Measurements from ENCODE around the gene PLCB2.

Gene PLCB2

DNA sequence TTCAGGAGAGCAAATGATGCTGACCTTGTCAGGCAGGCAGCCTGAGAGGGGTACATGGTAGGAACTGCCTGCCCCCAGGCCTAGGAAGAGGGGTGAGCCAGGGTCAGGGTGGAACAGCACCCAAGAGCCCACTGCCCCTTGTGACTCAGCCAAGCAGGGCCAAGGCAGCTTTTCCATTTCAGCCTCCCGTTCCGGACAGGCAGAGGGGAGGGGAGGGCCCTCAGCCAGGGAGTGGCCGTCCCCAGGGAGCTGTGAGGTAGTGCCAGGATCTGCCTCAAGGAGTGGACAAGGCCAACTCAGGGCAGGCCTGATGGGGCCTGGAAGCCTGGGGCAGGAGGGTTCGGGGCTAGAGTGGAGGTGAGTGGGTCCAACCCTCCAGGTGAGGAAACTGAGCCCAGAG lies 19.8 kb downstream of the PLCB2 start:
- DNase-seq (ENCODE audit: low read depth in 4 of 4, low spot score in 1 of 4): no peak

DNA sequence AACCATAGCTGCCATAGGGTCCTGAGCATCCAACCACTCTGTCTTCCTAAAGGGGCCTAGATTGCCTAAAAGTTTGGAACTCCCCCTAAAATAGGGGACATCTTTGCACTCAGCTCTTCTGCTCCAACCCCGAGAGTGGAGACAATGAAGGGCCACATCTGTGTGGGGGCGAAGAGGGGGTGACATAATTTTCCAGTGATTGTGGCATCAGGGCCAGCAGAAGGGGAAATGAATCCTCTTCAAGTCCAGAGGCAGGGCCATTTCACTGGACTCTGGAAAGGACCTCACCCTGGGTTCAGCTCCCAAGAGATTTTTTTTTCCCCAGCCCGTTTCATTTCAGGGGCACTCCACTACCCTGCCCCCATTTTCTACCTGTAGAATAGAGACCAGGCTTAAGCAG lies 20.2 kb downstream of the PLCB2 start:
- no peak for DNase-seq (ENCODE audit: low read depth in 4 of 4, low spot score in 1 of 4)

DNA sequence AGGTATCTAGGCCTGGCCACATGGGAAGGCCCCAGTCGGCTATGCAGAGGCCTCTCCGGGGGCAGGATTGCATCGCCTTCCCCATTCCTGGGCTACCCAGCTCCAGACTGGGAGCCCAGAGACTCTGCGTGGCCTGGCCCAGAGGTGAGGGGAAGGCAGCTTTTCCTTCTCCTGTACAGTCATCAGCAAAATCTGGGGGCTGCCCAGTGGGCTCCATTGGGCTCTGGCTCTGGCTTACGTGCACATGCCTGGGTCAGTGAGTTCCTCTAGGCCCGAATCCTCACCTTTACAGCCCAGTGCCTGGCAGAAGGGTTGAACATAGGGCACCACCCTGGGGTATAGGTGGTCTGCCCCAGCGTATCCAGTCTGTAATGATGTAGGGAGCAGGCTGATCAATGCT lies 20.9 kb downstream of the PLCB2 start:
- DNase-seq (ENCODE audit: low read depth in 4 of 4, low spot score in 1 of 4): no peak

DNA sequence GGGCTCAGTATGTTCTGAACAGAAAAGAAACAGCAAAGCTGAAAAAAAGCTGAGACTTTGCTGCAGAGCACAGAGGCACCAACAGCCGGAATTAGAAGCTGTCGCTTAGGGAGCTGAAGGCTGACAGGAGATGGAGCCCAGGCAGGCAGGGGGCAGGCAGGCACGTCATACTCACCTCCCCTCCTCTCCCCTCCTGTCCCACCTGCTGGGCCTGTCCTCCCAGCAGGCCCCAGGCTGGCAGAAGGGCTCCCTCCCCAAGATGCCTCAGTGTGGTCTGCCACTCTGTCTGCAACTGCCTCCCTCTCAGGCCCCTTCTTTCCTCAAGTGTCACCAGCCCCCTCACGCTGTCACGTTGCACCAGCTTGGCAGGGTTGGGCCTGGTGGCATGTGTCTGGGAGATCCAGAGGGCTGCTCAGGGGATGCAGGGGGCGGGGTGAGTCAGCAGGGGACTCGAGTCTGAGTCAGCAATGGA lies 21.6 kb downstream of the PLCB2 start:
- no peak for DNase-seq (ENCODE audit: low read depth in 4 of 4, low spot score in 1 of 4)

DNA sequence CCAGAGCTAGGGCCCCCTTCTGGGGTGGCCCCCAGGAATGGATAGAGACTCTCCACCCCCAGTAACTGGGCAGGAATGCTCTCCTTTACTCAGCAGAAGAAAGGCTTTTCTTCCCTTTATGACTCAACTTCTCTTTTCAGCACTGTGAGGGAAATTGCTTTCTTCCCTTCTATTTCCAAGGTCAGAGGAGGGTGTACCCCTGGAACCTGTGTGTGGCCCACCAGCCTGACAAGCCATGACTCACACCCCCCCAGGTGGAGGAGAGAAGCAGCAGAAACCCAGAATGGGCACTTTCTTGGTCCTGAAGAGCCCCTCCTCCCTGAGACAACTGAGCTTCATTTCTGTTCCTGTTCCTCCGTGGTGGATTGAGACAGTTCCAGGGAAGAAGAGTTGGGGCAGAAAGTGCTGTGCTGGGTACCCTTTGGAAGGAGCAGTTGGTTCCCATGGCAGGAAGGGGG lies 22.2 kb downstream of the PLCB2 start:
- DNase-seq (ENCODE audit: low read depth in 4 of 4, low spot score in 1 of 4): no peak

DNA sequence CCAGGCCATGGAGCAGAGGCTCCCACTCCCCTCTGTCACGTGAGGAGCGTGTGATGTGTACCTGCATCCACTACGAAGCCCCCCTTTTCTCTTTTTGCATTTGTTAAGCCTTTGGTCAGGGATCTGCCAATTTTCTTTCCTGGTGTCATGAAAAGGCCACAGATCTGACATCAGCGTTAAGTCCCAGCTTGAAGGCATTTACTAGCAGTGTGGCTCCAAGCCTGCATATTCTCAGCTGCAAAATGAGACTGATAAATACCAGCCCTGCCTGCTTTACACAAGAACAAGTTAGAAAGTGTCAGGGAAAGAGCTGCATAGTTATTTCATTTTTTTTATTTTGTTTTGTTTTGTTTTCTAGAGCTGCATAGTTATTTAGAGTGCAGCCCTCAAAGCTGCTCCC lies 22.6 kb downstream of the PLCB2 start:
- DNase-seq (ENCODE audit: low read depth in 4 of 4, low spot score in 1 of 4): no peak

DNA sequence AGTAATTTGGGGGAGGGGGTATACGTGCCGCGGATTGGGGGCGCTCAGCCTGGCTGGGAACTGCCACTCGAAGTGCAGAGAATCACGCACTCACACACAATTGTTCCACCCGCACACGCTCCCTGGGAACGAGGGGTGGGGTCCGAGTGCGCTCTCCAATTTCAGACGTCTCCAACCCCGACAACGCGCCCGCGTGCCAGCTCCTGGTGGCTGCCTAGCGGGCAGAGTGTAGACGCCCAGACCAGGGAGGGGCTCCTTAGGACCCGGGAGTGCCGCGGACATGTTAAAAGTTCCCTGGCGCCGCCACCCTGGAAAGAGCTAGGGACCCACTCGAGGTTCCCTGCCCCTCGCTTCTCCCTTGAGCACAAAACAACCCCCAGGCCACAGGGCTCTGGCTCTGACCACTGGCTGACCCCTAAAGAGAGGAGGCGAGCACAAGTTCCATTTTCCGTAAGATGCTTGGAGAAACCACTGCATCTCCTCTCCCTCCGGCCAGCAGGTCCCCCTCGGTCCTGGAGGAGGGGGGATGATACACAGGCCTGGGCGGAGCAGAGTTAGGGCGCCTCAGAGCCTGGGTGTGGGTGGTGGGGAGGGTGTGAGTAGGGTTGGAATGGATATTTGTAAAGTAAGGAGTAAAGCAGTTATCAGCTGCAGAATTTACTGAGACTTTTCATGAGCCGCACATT lies 24.0 kb downstream of the PLCB2 start:
- DNase-seq (ENCODE audit: low read depth in 4 of 4, low spot score in 1 of 4): no peak

DNA sequence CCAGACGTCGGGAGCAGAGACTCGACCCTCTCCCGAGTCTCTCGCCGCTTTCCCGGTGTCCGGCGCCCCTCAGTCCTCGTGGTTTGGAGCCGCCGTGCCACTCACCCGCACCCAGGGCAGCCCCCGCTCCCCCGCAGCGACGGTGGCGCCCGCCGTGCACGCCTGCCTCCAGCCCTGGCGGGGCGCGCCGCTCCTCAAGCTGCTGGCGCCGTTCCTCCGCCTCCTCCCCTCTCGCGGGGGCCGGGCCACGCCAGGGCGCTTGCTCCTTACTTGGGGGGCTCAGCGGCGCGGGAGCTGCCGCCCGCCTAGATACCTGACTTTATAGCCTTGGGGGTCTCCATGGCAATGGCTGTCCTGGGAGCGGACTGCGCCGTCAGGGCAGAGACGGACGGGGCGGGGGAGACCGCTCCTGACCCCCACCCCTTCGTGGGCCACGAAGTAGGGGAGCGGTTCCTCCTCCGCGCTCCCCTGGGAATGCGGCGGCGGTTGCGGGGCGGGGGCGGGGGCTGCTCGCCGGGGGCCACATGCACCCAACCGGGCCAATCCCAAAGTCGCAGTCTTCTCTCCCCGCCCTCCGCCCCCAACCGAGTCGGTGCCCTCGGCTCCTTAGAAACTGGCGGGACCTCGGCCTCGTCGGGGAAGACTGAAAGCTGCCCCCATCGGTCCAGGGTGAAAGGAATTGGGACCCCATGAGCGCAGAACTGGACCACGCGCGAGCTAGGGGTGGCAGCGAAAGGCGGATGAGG lies 24.7 kb downstream of the PLCB2 start, which contains the start of gene ANKRD63:
Gene ANKRD63, minus strand, starts transcription at position 196 of the 746 bp plus-strand sequence. CDS start 478 bp downstream, outside the sequence.
- no peak for DNase-seq (ENCODE audit: low read depth in 4 of 4, low spot score in 1 of 4)

DNA sequence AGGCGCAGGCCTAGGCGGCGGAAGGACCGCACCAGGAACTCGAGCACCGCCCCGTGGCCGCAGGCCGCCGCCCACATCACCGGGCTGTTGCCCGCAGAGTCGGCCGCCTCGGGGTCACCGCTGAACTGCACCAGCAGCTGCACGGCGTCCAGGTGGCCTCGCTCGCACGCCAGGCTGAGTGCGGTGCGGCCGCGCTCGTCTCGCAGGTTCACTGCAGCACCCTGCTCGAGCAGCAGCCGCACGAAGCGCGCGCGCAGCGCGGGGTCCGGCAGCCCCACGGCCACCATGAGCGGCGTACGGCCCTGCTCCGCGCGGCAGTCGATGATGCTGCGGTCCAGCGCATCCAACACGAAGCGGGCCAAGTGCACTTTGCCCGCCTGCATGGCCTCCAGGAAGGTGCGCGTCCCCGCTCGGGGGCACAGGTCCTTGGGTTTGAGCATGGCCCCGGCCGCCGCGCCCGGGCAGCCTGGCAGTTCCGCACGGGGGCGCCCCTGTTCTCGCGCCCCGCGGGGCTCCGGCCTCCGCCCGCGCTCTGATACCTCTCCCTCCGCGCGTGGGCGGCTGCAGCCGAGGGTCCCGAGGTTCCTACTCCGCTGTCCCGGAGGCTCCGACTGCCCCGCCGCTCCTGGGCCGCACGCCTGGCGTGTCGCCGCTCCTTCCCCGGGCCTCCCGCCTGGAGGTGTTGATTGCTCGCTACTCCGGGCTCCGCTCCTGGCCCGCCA lies 25.4 kb downstream of the PLCB2 start:
- DNase-seq (ENCODE audit: low read depth in 4 of 4, low spot score in 1 of 4): peak in 2 of 4 experiments; percentile 9 to 28

DNA sequence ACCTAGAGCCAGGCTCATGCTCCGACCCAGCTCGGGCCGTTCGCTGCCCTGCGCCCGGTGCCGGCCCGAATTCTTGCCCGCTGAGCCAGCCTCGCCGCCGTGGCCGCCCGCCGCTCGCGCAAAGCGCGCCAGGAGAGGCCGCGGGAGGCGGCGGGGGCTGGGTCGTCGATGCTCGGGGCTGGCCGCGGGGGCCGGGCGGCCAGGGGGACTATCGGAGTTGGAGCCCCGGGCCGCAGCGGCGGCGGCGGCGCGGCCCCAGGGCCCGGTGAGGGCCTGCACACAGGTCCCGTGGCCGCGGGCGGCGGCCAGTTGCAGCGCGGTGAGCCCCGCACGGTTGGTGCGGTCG lies 26.0 kb downstream of the PLCB2 start:
- no peak for DNase-seq (ENCODE audit: low read depth in 4 of 4, low spot score in 1 of 4)

DNA sequence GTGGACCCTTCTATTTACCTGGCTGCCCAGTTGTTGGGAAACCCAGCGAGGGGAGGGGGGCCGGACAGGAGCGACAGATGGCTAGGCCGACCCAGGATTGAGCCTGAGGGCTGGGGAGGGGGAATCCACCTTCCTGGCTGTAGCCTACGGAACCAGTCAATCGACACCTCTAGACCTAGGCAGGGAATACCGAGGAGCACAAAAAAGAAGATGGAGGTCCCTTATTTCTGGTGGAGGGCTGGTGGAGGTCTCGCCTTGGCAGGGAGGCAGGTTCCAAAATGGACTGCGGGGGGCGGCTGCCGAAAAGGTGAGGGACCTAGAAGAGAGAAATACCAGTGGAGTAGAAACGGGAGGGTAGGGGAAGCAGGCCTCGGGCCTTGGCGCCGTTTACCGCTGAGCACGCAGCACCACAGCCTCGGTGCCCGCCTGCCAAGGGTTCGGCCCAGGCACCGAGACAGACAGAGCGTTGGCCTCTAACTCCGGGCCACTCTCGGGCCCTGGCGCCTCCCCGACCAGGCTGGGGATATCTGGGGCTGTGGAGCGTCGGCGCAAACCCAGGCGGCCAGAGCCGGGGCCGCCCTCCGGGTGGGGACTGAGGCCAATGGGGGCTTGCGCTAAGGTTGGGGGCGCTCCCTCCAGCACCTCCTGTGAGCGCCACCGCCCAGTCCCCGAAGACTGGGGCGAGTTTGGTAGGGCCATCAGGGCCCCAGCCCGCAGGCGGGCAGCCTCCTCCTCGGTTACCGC lies 26.5 kb downstream of the PLCB2 start:
- DNase-seq (ENCODE audit: low read depth in 4 of 4, low spot score in 1 of 4): no peak

DNA sequence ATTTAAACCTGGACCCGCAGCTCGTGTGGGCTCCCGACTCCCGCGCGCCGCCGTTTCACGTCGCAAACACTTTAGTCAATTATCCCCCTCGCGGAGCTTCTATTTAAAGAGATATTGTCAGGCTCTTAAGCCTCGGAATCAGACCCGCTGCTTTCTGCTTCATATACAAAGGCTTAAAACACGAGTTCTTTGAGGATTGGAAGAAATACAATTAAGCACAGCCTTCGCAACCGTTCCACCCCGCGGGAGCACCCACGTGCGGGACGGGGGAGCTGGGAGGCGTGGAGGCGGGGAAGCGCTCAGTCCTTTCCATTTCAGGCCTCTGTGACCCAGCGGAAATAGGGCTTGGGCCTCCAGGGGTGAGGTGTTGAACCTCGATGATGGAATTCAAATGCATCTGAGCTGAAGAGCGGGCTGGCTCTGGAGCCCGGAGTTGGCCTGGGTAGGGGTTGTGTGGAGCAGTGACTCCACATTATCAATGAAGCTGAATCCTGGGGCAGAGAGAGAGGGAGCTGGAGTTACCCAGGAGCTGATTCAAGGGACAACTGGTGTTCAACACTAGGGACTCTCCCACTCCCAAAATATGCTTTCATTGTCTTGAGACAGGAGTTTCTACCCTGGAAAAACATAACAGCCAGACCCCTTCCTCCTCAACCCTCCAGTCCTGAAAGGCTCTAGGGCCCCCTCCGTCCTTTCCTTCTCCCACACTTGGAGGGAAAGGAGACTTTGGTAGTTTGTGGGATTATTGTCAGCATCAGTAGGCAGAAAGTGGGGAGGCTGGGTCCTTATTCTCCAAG lies 27.3 kb downstream of the PLCB2 start:
- DNase-seq (ENCODE audit: low read depth in 4 of 4, low spot score in 1 of 4): no peak

DNA sequence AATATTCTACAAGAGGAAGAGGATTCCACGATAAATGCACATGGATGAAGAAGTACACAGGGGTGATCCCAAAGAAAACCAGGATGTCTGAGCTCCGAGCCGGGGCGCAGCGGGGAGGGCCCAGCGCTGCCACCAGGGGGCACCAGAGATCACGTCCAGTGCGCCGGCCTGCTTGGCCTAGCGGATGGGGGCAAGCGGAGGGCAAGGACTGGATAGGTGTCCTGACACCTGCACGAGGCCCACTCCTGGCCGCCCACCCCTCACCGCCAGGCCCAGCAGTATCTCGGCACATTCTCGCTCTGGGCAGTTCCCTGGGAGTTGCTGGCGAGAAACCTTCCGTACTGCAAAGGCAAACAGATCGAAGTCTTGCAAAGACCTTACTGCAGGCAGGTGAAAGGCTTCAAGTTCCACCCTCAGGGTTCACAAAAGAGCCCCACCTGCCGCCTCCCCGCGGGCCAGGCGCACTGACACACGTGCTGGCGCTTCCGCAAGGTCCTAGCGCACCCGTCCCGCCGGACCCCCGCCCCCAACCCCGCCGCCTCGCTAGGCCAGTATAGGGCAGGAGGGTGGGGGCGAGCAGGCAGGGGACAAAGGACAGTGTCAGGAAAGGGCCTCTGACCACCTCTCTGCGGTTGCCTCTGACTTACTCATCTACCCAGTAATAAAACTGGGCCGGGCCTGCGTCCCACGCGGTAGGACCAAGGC lies 28.1 kb downstream of the PLCB2 start:
- peak; percentile 52 to 80 (median 54) for DNase-seq (ENCODE audit: low read depth in 4 of 4, low spot score in 1 of 4)

DNA sequence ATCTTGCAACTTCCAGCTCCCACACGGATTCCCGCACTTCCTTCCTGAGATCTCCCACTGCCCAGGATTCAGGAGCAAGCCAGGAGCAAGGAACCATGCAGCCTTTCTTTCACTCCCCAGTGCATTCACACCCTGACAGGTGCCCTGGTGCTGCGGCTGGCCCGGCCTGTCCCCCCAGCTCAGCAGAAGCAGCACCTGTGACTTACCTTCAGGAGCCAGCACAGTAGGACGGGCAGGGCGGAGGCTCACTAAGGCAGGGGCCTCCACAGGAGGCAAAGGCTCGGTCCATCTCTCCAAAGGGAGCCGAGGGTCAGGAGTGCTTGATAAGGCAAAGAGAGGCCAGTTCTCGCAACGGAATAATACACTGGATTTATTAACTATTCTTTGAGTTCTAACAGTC lies 29.7 kb downstream of the PLCB2 start:
- no peak for DNase-seq (ENCODE audit: low read depth in 4 of 4, low spot score in 1 of 4)

DNA sequence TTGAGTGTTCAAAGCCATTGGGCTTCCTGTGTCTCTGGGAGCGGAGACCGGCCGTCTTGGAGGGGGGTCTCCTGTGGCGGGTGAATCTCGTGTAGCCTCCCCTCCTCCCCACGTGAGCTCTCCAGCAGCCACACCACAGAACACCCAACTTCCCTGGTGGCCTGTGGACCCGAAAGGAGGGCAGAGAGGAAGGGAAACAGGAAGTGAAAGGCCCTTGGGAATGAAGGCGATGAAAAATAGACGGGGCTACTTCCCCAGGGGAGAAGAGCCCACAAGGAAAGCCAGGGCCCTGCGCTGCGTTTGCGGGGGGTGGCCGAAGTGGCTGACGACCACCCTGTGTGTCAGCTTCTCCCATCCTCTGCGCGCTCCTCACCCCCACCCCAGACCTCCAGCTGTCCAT lies 30.3 kb downstream of the PLCB2 start:
- no peak for DNase-seq (ENCODE audit: low read depth in 4 of 4, low spot score in 1 of 4)

DNA sequence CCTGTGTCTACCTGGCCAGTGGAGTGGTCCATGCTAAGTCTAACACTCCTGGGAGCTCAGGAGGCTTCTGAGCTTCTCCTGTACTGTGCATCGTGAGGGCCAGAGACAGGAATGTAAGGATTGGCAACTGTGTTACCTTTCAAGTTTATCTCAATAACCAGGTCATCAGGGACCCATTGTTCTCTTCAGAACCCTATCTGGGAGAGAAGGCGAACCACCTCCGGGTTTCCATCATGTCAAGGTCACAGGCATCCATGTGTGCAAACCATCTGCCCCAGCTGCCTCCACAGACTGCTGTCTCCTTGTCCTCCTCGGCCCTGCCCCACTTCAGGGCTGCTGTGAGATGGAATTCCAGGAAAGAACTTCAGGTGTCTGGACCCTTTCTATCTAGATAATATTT lies 30.8 kb downstream of the PLCB2 start:
- no peak for DNase-seq (ENCODE audit: low read depth in 4 of 4, low spot score in 1 of 4)

DNA sequence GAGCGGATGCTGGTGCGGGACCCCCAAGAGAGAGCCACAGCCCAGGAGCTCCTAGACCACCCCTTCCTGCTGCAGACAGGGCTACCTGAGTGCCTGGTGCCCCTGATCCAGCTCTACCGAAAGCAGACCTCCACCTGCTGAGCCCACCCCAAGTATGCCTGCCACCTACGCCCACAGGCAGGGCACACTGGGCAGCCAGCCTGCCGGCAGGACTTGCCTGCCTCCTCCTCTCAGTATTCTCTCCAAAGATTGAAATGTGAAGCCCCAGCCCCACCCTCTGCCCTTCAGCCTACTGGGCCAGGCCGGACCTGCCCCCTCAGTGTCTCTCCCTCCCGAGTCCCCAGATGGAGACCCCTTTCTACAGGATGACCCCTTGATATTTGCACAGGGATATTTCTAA lies 31.8 kb downstream of the PLCB2 start:
- DNase-seq (ENCODE audit: low read depth in 4 of 4, low spot score in 1 of 4): no peak

DNA sequence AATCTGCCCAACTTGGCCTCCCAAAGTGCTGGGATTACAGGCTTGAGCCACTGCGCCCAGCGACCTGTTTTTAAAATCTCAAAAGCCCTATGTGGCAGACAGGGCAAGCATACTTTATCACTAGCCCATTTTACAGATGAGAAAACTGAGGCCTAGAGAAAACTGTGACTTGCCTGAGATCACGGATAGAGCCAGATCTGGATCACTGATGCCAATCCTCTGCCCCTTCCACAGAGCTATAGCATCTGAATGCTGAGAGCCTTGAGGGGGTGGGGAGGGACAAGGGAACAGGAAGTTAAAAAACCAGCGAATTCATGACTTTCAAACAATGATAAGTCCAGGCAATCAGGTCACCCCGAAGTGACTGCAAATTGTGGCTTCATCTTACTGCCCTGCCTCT lies 32.2 kb downstream of the PLCB2 start:
- DNase-seq (ENCODE audit: low read depth in 4 of 4, low spot score in 1 of 4): no peak

DNA sequence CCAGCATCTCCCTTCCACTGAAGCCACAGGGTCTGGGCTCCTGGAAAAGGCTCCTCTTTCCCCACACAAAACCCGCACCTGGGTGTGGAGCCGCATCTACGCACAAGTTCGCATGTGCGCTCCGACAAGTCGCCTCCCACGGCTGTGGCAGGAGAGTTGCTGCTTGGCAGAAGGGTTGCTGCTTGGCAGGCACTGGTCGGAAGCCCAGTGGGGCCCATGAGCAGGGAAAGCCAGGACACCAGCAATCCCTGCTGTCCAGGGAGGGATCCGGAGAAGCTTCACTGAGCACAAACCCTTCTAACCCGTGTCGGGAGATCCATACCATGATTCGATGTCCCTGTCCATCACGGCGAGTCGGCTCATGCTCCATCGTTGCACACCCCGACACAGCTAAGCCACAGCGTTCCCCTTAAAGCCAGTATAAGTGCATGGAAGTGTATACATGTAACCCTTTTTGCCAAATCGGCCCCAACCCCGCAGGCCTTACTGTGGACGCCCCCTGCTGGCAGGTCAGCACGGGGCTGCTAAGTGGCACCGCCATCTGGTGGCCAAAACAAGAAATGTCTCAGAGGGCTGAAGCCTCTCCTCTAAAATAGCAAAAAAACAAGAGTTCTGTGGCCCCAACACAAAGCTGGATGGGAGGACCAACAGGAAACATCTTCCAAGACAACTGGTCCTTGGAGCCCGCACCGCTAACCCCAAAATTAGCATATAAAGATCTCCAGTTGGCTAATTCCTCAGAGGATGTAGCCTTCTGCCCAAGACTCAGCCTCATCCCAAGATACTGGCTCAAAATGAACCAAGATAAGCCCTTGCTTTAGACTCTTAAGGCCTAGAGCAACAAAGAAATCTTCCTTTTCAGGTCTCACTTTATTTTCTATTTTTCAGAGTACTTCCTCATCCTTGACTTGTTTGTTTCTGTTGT lies 33.1 kb downstream of the PLCB2 start:
- peak; percentile 74 to 94 (median 84) for DNase-seq (ENCODE audit: low read depth in 4 of 4, low spot score in 1 of 4)
